ENCODE measurements around the gene LETMD1.
A peak's percentile ranks its signal among the peaks of the same experiment; 100 is the strongest.

LETMD1 gene

GRCh38 chr12:51025836-51026638 is 22.1 kb upstream of the LETMD1 start, which contains the start of gene SLC11A2:
Gene SLC11A2, minus strand, starts transcription at chr12:51026384. Its CDS starts 15,656 bp downstream, at chr12:51010728.
- DNase-seq = peak; percentile 81 to 92

- no peak for DNase-seq
Observed at GRCh38 chr12:51027342-51027835, 20.7 kb upstream of the LETMD1 start.

GRCh38 chr12:51028126-51028812 is 19.9 kb upstream of the LETMD1 start:
- DNase-seq = peak; percentile 16 to 80

- no peak for DNase-seq
Observed at GRCh38 chr12:51028813-51029150, 19.3 kb upstream of the LETMD1 start.

- no peak for DNase-seq
Observed at GRCh38 chr12:51033048-51033447, 15.1 kb upstream of the LETMD1 start.

- no peak for DNase-seq
Observed at GRCh38 chr12:51033457-51034089, 14.6 kb upstream of the LETMD1 start.

GRCh38 chr12:51036279-51036678 is 11.8 kb upstream of the LETMD1 start:
- DNase-seq = no peak

GRCh38 chr12:51048661-51049251 is 629 bp downstream of the LETMD1 start:
- DNase-seq = no peak

- DNase-seq = no peak
Observed at GRCh38 chr12:51049525-51049924, 1.4 kb downstream of the LETMD1 start.

- no peak for DNase-seq
Observed at GRCh38 chr12:51051787-51052186, 3.7 kb downstream of the LETMD1 start.

GRCh38 chr12:51055060-51055459 is 6.9 kb downstream of the LETMD1 start:
- no peak for DNase-seq

- no peak for DNase-seq
Observed at GRCh38 chr12:51056242-51056641, 8.1 kb downstream of the LETMD1 start.

- DNase-seq = no peak
Observed at GRCh38 chr12:51059086-51059485, 11.0 kb downstream of the LETMD1 start.

- DNase-seq = no peak
Observed at GRCh38 chr12:51062631-51063397, 14.7 kb downstream of the LETMD1 start.

GRCh38 chr12:51065530-51065929 is 17.4 kb downstream of the LETMD1 start:
- DNase-seq = no peak

GRCh38 chr12:51067229-51067628 is 19.1 kb downstream of the LETMD1 start:
- no peak for DNase-seq

GRCh38 chr12:51067771-51068170 is 19.6 kb downstream of the LETMD1 start:
- no peak for DNase-seq

- DNase-seq = no peak
Observed at GRCh38 chr12:51070004-51070403, 21.9 kb downstream of the LETMD1 start.

GRCh38 chr12:51071663-51072062 is 23.5 kb downstream of the LETMD1 start:
- no peak for DNase-seq

GRCh38 chr12:51075390-51075789 is 27.3 kb downstream of the LETMD1 start:
- no peak for DNase-seq

GRCh38 chr12:51076236-51076930 is 28.3 kb downstream of the LETMD1 start:
- no peak for DNase-seq

GRCh38 chr12:51077930-51078329 is 29.8 kb downstream of the LETMD1 start:
- DNase-seq = no peak

Measured in NCI-H524 (cell line).